Middle frontal gyrus (tissue), 1 donor: Measurements from ENCODE around the gene CRYL1.

Source experiments
- DNase-seq: peaks from one replicate; pipeline ENCODE4 v3.0.0-alpha.2; 2015; ENCODE audit warnings: low spot score; ENCODE audit errors: extremely low spot score

The CRYL1 gene

DNA sequence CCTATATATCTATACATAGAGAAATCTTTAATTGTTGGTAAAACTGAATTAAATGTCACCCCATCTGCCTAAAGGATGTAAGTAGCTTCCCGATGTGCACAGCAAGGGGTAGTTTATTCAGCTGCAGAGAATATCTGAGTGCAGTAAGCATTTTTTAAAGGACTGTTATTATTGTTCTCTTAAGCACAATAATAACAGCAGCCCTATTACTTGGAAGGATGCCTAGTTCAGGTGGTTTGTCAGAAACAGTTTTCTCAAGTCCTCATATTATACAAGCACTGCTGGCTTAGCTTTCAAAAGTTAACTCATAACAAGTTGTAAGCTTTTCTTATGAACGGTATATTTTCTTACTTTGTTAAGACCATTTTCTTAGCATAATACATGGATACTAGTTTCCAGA lies 142.6 kb downstream of the CRYL1 start:
- no peak for DNase-seq

DNA sequence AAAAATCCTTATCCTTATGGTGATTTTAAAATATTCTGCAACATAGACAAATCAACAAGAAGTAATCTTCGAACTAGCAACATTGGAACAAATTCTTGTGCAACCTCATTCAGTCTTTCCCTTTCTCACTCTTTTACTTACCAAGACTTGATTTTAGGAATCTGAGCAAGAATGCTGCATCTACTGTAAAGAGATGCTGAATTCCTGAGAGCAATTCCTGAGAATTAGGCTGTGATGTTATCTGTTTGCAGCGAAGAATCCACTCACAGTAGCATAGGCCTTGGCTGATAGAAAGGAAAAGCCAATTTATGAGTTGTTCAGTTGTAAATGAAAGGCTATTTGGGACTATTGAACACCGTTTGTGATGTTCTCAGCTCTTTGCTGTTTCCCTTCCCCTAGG lies 144.3 kb downstream of the CRYL1 start:
- no peak for DNase-seq

- DNase-seq, result no peak
These were observed 146.9 kb downstream of the CRYL1 start for GRCh38 chr13:20378721-20379120.

DNA sequence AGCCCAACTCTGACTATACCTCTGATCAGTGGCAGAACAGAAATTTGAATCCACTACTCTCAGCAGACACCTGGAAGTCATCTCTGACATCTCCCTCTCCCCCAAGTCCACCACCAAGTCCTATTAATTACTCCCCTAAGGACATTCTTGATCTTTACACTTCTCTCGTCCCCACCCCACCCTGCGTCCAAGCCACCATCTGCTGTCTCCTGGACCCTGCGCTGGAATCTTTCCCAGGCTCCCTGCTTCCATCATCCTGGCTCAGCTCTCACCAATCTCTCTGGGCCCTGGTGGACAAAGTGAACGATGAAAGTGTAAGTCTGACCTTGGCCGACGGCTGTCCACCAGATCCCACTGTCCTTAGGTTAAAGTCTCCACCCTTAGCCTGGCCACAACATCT lies 147.9 kb downstream of the CRYL1 start:
- DNase-seq, result no peak

- no peak for DNase-seq
These were observed 149.8 kb downstream of the CRYL1 start for GRCh38 chr13:20375871-20376270.

- DNase-seq, result no peak
These were observed 151.8 kb downstream of the CRYL1 start for GRCh38 chr13:20373861-20374260.

GRCh38 chr13:20371825-20372224 lies 153.8 kb downstream of the CRYL1 start:
- no peak for DNase-seq

DNA sequence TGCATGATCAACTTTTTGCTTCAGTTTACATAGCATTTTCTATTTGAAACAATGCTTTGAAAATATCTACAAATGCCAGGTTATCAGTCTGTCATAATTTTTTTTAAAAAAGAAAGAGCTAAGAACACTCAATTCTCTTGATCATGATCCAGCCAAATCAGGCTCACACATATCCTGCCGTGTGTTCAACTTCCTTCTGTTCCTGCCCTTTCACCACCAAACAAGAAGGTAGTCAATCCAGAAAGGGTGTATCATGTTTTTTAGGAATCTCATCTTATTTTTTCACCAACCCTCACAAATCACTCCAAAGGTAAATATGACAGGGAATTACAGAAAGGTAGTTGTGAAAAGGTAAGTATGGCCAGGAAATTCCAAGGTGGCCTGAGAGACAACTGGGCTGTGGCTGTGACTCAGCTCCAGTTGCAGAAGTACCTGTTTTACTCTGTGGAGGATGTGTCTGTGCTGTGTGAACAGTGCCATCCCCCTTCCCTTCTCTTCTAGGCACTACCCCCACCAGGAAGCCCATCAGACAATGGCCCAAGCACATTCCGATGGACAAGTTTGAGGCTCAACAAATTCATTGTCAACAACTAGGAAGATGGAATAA lies 154.7 kb downstream of the CRYL1 start:
- DNase-seq, result no peak

DNA sequence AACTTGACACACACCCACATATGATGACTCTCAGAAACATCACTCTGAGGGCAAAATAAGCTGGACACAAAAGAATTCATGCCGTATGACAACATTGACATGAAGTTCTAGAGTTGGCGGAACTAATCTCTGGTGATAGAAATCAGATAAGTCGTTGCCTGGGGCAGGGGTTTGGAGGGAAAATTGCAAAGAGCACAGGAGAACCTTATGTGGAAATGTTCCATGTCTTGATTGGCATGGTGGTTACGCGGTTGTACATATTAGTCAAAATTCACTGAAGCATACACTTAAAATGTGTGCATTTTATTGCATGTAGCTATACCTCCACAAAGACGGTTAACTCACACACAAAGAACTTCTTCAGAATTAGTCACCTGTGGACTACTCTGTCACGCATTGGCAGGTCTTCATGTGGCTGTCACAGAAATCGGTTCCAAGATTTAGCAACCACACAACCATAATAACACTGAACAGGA lies 155.7 kb downstream of the CRYL1 start:
- no peak for DNase-seq

- no peak for DNase-seq
These were observed 159.6 kb downstream of the CRYL1 start for GRCh38 chr13:20366056-20366455.

DNA sequence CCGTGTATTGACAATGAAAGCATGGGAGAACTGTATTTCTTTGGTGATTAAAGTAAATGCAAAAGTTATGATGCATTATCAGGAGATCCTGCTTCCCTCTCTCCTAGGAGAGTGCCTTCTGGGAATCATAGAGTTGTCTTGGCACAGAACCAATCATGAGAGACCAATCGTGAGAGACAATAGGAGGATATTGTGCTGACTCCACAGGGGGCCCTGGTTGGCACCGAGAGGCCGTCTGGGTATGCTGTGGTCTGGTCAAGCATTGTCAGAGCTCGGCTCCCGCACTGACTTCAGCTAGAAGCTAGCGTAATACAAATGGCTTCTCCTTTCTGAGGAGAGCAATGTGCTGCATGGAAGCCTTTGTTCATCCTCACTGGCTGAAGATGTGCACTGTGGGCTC lies 162.1 kb downstream of the CRYL1 start:
- DNase-seq, result no peak

DNA sequence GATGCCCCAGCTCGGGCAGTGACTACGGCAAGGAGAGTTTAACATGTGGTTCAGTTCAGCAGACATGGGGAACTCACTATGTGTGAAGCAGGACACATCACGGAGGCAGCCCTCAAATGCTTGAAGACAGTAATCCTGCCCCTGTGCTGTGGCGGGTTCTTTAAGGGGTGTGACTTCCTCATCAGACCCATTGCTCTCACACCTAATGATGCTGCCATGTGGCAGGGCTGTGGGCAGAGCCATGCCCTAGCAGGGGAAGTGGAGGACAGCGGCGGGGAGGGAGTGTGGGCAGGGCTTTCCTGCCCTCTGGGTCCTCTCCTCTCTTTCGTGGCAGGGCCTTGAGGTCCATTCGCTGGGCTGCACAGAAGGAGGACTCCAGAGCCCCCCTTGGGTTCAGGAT lies 162.5 kb downstream of the CRYL1 start:
- DNase-seq, result no peak

DNA sequence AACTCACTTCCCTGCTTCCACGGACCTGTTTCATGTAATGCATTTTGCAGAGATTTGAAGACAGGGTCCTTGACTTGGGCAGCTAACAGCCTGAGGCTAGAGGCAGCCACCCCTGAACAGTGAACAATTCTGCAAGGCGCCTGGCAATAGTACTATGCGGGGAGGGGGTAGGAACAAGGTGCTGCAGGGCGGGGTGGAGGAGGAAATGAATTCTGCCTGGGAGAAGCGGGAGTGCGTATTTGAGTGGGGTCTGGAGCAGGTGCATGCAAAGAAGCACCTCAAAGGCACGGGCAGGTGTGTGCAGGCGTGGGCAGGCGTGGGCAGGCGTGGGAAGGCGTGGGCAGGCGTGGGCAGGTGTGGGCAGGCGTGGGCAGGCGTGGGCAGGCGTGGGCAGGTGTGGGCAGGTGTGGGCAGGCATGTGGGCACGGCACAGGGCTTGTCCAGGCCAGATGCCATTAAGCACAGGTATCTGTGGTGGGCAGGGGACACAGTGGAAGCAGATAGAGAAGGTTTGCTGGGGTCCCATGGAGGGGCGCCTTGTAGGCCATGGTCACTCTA lies 163.1 kb downstream of the CRYL1 start:
- no peak for DNase-seq

DNA sequence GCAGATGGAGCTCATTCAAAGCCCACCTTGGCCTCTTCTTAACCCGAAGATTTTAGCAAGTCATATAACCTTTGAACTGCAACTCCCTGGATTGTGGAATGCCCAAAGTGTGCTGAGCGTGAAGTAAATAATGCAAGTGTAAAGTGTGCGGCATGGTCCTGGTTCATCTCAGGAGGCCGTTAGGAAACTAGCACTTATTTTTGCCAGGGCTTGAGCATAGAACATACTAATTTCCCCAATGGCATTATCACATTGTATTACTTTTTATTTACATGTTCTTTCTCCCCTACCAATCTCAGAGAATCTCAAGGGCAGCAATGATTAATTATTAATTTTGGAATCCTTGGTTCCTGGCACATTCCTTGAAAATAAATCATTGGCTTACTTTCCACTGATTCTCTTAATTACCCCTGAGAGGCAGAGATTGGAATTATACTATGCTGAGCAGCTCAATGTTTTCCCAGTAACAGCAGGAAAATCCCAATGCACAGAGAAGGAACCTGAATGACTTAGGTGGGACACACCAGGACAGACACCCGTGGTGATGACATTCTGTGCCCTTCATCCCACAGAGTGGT lies 164.7 kb downstream of the CRYL1 start:
- DNase-seq, result no peak

DNA sequence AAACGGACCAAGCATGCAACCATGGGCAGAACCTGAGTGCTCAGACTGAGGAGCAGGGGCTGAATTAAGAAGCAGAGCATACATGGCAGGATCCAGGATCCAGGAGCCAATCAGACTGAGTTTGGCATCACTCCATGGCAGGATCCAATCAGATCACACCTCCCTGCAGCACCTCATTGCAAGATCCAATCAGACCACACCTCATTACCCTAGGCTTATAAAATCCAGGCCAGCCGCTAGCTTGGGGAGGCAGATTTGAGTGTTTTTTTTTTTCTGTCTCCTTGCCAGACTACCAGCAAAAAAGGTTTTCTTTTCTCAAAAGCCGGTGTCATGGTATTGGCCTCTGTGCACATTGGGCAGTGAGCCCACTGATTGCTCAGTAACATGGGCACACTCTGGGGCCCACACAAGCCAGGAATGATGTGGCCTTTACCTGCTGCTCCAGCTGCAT lies 165.6 kb downstream of the CRYL1 start:
- no peak for DNase-seq

GRCh38 chr13:20359335-20359734 lies 166.3 kb downstream of the CRYL1 start:
- DNase-seq, result no peak

GRCh38 chr13:20358022-20358421 lies 167.6 kb downstream of the CRYL1 start:
- DNase-seq, result no peak

- DNase-seq, result no peak
These were observed 169.2 kb downstream of the CRYL1 start for GRCh38 chr13:20356444-20356843.

DNA sequence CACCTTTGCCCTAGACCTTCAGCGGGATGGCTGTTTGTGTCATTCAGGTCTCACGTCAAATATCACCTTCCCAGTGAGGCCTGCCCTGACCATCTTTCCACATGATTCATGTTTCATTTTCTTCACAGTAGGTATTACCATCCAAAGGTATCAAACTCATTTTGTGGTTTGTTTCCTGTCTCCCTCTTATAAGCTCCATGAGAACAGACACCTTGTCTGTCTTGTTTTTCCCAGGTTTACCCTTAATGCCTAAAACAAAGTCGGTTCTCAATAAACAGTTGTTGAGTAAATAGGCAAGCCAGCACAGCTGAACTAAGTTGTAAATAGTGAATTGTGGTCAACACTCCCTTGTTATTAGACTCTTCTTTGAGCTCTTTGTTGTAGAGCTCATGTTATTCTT lies 170.9 kb downstream of the CRYL1 start:
- no peak for DNase-seq

DNA sequence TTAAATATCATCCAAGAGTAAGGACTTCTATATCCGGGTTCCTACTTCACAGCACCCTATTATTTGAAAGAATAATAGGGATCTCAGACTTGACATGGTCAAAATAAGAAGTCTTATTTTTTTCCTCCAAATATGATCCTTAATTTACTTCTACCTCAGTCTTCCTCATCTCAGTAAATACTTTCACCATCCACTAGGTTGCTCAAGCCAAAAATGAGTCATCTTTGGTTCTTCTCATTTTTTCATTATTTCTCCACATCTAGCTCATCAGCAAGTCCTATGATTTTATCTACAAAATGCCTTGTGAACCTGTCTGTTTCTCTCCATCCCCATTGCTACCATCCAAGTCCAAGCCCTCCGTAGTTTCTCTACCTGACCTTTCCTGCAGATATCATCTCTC lies 171.7 kb downstream of the CRYL1 start:
- DNase-seq, result no peak
